CD4-positive, CD25-positive, alpha-beta regulatory T cell (primary cell): Measurements from ENCODE around the gene ZGPAT. TPM values are rescaled to one million over a fixed set of nuclear protein-coding genes. Genes with fewer than 3 reads are reported as not detected.

ENCODE experiments used
- ATAC-seq, 2 donors: fragments of 150-1000 bp; cut with Tn5 transposase; one replicate each; pipeline ENCODE4 v1.10.0; 2021; ENCODE audit warnings: low read depth in 2 of 2, moderate number of reproducible peaks in 2 of 2, moderate library complexity in 1 of 2
- DNase-seq, 3 donors: peaks; one replicate each; pipeline versions ENCODE4 v3.0.0 to v3.0.0-alpha.2; 2012 to 2022; ENCODE audit warnings: mixed read lengths in 1 of 3
- H3K27ac ChIP-seq: one replicate; pipeline ENCODE4 v1.7.0; 2013; ENCODE audit warnings: mild to moderate bottlenecking, low read length; ENCODE audit not compliant: insufficient read depth, poor library complexity, severe bottlenecking
- H3K27me3 ChIP-seq: one replicate; pipeline ENCODE4 v1.7.0; 2013; ENCODE audit warnings: low read length; ENCODE audit not compliant: control insufficient read depth, insufficient read depth
- H3K36me3 ChIP-seq: one replicate; pipeline ENCODE4 v1.7.0; 2013; ENCODE audit warnings: mild to moderate bottlenecking, low read length, moderate library complexity; ENCODE audit not compliant: control insufficient read depth, insufficient read depth
- H3K4me1 ChIP-seq: 2 replicates; pipeline ENCODE4 v1.7.0; 2013; ENCODE audit warnings: mild to moderate bottlenecking, low read length; ENCODE audit not compliant: insufficient read depth, control insufficient read depth, poor library complexity, severe bottlenecking
- H3K4me3 ChIP-seq: one replicate; pipeline ENCODE4 v1.7.0; 2013; ENCODE audit warnings: low read depth, mild to moderate bottlenecking, low read length, moderate library complexity
- H3K9me3 ChIP-seq, 2 experiments: 1 replicate in 1 of 2; 2 replicates in 1 of 2; pipeline ENCODE4 v1.7.0; 2013; ENCODE audit warnings: low read length in 2 of 2, mild to moderate bottlenecking in 1 of 2, moderate library complexity in 1 of 2; ENCODE audit not compliant: control insufficient read depth in 2 of 2
- H3K27ac Mint-ChIP-seq, 3 donors: one replicate each; pipeline ENCODE4 v1.8.0; 2020 to 2022; ENCODE audit warnings: mild to moderate bottlenecking in 3 of 3, mixed read lengths in 3 of 3, moderate library complexity in 2 of 3
- H3K27me3 Mint-ChIP-seq: one replicate; pipeline ENCODE4 v1.8.0; 2022; ENCODE audit warnings: mild to moderate bottlenecking, mixed read lengths
- H3K36me3 Mint-ChIP-seq: one replicate; pipeline ENCODE4 v1.8.0; 2020; ENCODE audit warnings: mixed read lengths
- H3K4me1 Mint-ChIP-seq, 4 donors: one replicate each; pipeline ENCODE4 v1.8.0; 2020 to 2022; ENCODE audit warnings: mixed read lengths in 4 of 4, mild to moderate bottlenecking in 1 of 4
- H3K4me3 Mint-ChIP-seq, 4 donors: one replicate each; pipeline ENCODE4 v1.8.0; 2020 to 2022; ENCODE audit warnings: mild to moderate bottlenecking in 4 of 4, mixed read lengths in 4 of 4, moderate library complexity in 3 of 4
- H3K9me3 Mint-ChIP-seq, 7 donors: one replicate each; pipeline ENCODE4 v1.8.0; 2020 to 2022; ENCODE audit warnings: mixed read lengths in 7 of 7, mild to moderate bottlenecking in 3 of 7, moderate library complexity in 2 of 7
- polyA plus RNA-seq, 4 donors: library from polyadenylated mRNA; unstranded; fragments of 300-500 nt; fragmentation: Illumina TruSeq; gene quantifications; one replicate each; pipeline ENCODE4 v1.2.3, GENCODE V29; 2021
- total RNA-seq: library from RNA; stranded (reverse); gene quantifications from one replicate; pipeline ENCODE4 v1.2.3, GENCODE V29; 2022

ZGPAT gene
- total and polyA plus RNA-seq, 5 donors from 2014 or later: 34.0 to 51.5 (median 42.4) TPM

DNA sequence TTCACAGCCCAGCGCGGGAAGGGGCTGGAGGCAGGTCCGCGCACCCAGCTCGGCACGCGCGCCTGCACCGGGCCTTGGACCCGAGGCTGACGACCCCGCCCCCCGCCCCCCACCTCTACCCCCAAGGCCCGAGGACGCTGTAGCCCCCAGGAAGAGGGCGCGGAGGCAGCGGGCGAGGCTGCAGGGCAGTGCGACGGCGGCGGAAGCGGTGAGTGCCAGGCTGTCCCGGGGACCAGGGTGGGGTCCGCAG is 29.8 kb downstream of the ZGPAT start:
- H3K27me3 Mint-ChIP-seq: no peaks in the 10 kb centered on the region
- H3K4me3 ChIP-seq: no peak overlapping the region
- H3K36me3 Mint-ChIP-seq: peaks cover 18% of the 10 kb centered on the region
- ATAC-seq: peak in 1 of 2 donors; percentile 2
- DNase-seq: peak in 1 of 3 donors; percentile 55
- peaks cover 13% of the 10 kb centered on the region for H3K36me3 ChIP-seq
- peak overlapping the region; percentile 88 to 94 (median 93) for H3K4me3 Mint-ChIP-seq
- H3K27ac ChIP-seq: peak overlapping the region; percentile 82
- no peak overlapping the region for H3K27ac Mint-ChIP-seq
- H3K9me3 Mint-ChIP-seq: no peaks in the 10 kb centered on the region
- peaks cover 0 to 23% (median 11%) of the 10 kb centered on the region in 4 donors for H3K4me1 Mint-ChIP-seq
- H3K4me1 ChIP-seq: peaks cover 52% of the 10 kb centered on the region
- no peaks in the 10 kb centered on the region for H3K9me3 ChIP-seq
- H3K27me3 ChIP-seq: no peaks in the 10 kb centered on the region

- peak overlapping the region in 1 of 3 donors; percentile 43 for H3K27ac Mint-ChIP-seq
- peaks cover 52% of the 10 kb centered on the region for H3K4me1 ChIP-seq
- H3K9me3 Mint-ChIP-seq: no peaks in the 10 kb centered on the region
- H3K36me3 ChIP-seq: peaks cover 13% of the 10 kb centered on the region
- DNase-seq (peak in 2 of 3 donors; percentile 40 to 53), ATAC-seq (peak in 1 of 2 donors; percentile 6)
- H3K27me3 ChIP-seq: no peaks in the 10 kb centered on the region
- H3K27me3 Mint-ChIP-seq: no peaks in the 10 kb centered on the region
- H3K4me3 ChIP-seq: no peak overlapping the region
- peak overlapping the region in 3 of 4 donors; percentile 74 to 82 (median 80) for H3K4me3 Mint-ChIP-seq
- peaks cover 18% of the 10 kb centered on the region for H3K36me3 Mint-ChIP-seq
- H3K9me3 ChIP-seq: no peaks in the 10 kb centered on the region
- peaks cover 0 to 23% (median 11%) of the 10 kb centered on the region in 4 donors for H3K4me1 Mint-ChIP-seq
- peak overlapping the region; percentile 82 for H3K27ac ChIP-seq
Measured at GRCh38 chr20:63737945-63738686, 30.3 kb downstream of the ZGPAT start.

DNA sequence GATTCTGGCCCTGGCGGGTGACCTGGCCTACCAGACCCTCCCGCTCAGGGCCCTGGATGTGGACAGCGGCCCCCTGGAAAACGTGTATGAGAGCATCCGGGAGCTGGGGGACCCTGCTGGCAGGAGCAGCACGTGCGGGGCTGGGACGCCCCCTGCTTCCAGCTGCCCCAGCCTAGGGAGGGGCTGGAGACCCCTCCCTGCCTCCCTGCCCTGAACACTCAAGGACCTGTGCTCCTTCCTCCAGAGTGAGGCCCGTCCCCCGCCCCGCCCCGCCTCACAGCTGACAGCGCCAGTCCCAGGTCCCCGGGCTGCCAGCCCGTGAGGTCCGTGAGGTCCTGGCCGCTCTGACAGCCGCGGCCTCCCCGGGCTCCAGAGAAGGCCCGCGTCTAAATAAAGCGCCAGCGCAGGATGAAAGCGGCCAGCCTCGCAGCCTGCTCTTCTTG is 30.9 kb downstream of the ZGPAT start:
- DNase-seq (peak; percentile 33 to 50 (median 39)), ATAC-seq (no peak)
- H3K4me3 ChIP-seq: no peak overlapping the region
- peaks cover 15% of the 10 kb centered on the region for H3K36me3 Mint-ChIP-seq
- H3K27ac ChIP-seq: peak overlapping the region; percentile 82
- H3K9me3 ChIP-seq: no peaks in the 10 kb centered on the region
- peaks cover 0 to 19% (median 11%) of the 10 kb centered on the region in 4 donors for H3K4me1 Mint-ChIP-seq
- no peaks in the 10 kb centered on the region for H3K27me3 Mint-ChIP-seq
- peak overlapping the region in 3 of 4 donors; percentile 70 to 82 (median 80) for H3K4me3 Mint-ChIP-seq
- peaks cover 52% of the 10 kb centered on the region for H3K4me1 ChIP-seq
- H3K27me3 ChIP-seq: no peaks in the 10 kb centered on the region
- peaks cover 11% of the 10 kb centered on the region for H3K36me3 ChIP-seq
- H3K27ac Mint-ChIP-seq: no peak overlapping the region
- H3K9me3 Mint-ChIP-seq: no peaks in the 10 kb centered on the region

DNA sequence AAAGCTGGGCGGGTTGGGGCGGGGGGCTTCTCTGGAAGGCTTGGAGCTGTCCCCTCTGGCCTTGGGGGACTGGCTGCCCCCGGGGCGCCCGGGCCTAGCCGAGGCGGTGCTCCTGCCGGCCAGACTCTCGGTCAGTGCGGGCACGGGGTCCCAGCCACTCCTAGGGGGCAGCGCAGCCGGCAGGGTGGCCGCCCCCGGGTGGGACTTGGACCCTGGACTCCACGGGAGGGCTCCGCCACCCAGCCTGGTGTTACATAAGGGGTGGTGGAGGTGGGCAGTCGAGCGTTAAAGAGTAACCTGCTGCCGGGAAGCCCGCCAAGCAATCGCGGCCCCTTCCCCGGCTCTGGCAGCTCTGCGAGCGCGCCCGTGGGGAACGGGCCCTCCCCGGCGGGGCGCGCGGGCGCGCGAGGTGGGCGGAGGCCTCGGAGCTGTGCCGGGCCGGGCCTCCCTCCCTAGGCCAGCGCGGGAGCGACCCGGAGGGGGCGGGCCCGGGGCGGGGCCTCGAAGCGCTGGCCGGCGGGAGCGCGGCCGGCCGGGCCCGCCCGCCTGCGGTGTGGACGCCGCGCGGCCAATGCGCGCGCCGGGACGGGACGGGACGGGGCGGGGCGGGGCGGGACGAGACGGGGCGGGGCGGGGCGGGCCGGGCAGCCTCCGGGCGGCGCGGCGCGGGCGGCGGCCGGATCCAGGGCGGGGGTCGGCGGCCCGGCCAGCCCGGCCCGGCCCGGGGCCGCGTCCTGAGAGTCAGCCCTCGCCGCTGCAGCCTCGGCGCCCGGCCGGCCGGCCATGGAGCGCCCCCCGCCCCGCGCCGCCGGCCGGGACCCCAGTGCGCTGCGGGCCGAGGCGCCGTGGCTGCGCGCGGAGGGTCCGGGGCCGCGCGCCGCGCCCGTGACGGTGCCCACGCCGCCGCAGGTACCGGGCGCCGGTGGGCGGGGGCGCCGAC is 31.6 kb downstream of the ZGPAT start, which contains the start of gene SLC2A4RG:
Gene SLC2A4RG, plus strand, starts transcription at position 647 of the 940 bp plus-strand sequence. Its CDS starts 137 bp downstream, at position 784.
- H3K36me3 Mint-ChIP-seq: peaks cover 8% of the 10 kb centered on the region
- Histone ChIP-seq H3K4me1 (peaks cover 52% of the 10 kb centered on the region), H3K36me3 (peaks cover 5% of the 10 kb centered on the region), H3K27ac (peak within 1 kb of the TSS; percentile 82), H3K9me3 (no peaks in the 10 kb centered on the region), H3K4me3 (peak within 1 kb of the TSS; percentile 57), H3K27me3 (no peaks in the 10 kb centered on the region)
- no peaks in the 10 kb centered on the region for H3K9me3 Mint-ChIP-seq
- H3K4me1 Mint-ChIP-seq: peaks cover 0 to 13% (median 10%) of the 10 kb centered on the region in 4 donors
- H3K27ac Mint-ChIP-seq: no peak within 1 kb of the TSS
- H3K4me3 Mint-ChIP-seq: peak within 1 kb of the TSS in 3 of 4 donors; percentile 78 to 82 (median 81)
- DNase-seq (peak; percentile 66 to 79 (median 67)), ATAC-seq (peak; percentile 19 to 26)
- no peaks in the 10 kb centered on the region for H3K27me3 Mint-ChIP-seq

GRCh38 chr20:63740070-63740626 is 32.3 kb downstream of the ZGPAT start:
- Mint-ChIP-seq H3K4me3 (peak overlapping the region in 3 of 4 donors; percentile 73 to 81 (median 78)), H3K36me3 (peaks cover 5% of the 10 kb centered on the region), H3K27me3 (no peaks in the 10 kb centered on the region), H3K27ac (no peak overlapping the region), H3K9me3 (no peaks in the 10 kb centered on the region), H3K4me1 (peaks cover 0 to 13% (median 10%) of the 10 kb centered on the region in 4 donors)
- Histone ChIP-seq H3K27me3 (no peaks in the 10 kb centered on the region), H3K9me3 (no peaks in the 10 kb centered on the region), H3K4me3 (peak overlapping the region; percentile 57), H3K36me3 (peaks cover under 1% of the 10 kb centered on the region), H3K4me1 (peaks cover 49% of the 10 kb centered on the region), H3K27ac (peak overlapping the region; percentile 72)
- ATAC-seq (peak; percentile 4 to 7), DNase-seq (peak; percentile 63 to 67 (median 64))

GRCh38 chr20:63740627-63741353 is 33.0 kb downstream of the ZGPAT start:
- Mint-ChIP-seq H3K36me3 (peaks cover 5% of the 10 kb centered on the region), H3K4me1 (peaks cover 0 to 10% (median 6%) of the 10 kb centered on the region in 4 donors), H3K9me3 (no peaks in the 10 kb centered on the region), H3K27me3 (no peaks in the 10 kb centered on the region), H3K27ac (no peak overlapping the region), H3K4me3 (peak overlapping the region in 3 of 4 donors; percentile 73 to 81 (median 78))
- Histone ChIP-seq H3K27ac (peak overlapping the region; percentile 72), H3K36me3 (no peaks in the 10 kb centered on the region), H3K27me3 (no peaks in the 10 kb centered on the region), H3K9me3 (no peaks in the 10 kb centered on the region), H3K4me3 (peak overlapping the region; percentile 57), H3K4me1 (peaks cover 43% of the 10 kb centered on the region)
- DNase-seq: peak in 2 of 3 donors; percentile 48 to 53
- no peak for ATAC-seq

DNA sequence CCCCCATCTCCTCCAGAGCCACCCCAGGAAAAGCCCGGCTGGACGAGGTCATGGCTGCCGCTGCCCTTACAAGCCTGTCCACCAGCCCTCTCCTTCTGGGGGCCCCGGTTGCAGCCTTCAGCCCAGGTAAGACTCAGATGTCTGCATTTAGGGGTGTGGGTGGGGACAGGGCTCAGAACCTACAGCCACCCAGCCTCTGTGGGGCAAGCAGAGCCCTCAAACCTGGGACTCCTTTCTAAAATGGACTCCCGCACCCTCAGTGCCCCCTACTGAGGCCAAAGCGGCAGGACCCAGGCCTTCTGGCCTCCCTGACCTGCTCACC is 33.5 kb downstream of the ZGPAT start:
- peaks cover 38% of the 10 kb centered on the region for H3K4me1 ChIP-seq
- H3K4me3 Mint-ChIP-seq: peak overlapping the region in 2 of 4 donors; percentile 67 to 68
- no peaks in the 10 kb centered on the region for H3K36me3 ChIP-seq
- no peaks in the 10 kb centered on the region for H3K9me3 Mint-ChIP-seq
- H3K9me3 ChIP-seq: no peaks in the 10 kb centered on the region
- no peak for ATAC-seq
- H3K36me3 Mint-ChIP-seq: peaks cover under 1% of the 10 kb centered on the region
- DNase-seq: no peak
- peaks cover 0 to 6% (median under 1%) of the 10 kb centered on the region in 4 donors for H3K4me1 Mint-ChIP-seq
- peak overlapping the region; percentile 72 for H3K27ac ChIP-seq
- H3K4me3 ChIP-seq: no peak overlapping the region
- no peak overlapping the region for H3K27ac Mint-ChIP-seq
- H3K27me3 Mint-ChIP-seq: no peaks in the 10 kb centered on the region
- no peaks in the 10 kb centered on the region for H3K27me3 ChIP-seq
